IMR-90 (cell line): ENCODE results near the gene IFT81. TPM values are rescaled to one million over a fixed set of nuclear protein-coding genes. Genes with fewer than 3 reads are reported as not detected.
A peak's percentile ranks its signal among the peaks of the same experiment; 100 is the strongest.

Experiments used
- ATAC-seq: fragments of 200-7000 bp; cut with Tn5 transposase; 2 replicates; pipeline ENCODE4 v1.9.1; 2020; ENCODE audit warnings: low read depth, mild to moderate bottlenecking, moderate library complexity
- BruUV-seq: library from RNA; stranded (reverse); fragments of 400-500 nt; replicated peaks from 2 replicates; lab custom pipeline; 2021; lab: Mats Ljungman, UMichigan
- CTCF ChIA-PET: fragments of 300-600 bp; formaldehyde crosslinking; extraction: SDS; loops from one replicate; lab custom pipeline; 2021; ENCODE audit warnings: antibody characterized with exemption; lab: Yijun Ruan, JAX
- POLR2A ChIA-PET: fragments of 300-600 bp; sonication (Branson Sonifier 250); formaldehyde crosslinking; loops from one replicate; lab custom pipeline; 2022; ENCODE audit warnings: antibody characterized with exemption; ENCODE audit not compliant: unreplicated experiment; lab: Charles Lee
- DNase-seq: peaks from one replicate; pipeline ENCODE4 v3.0.0; 2013
- H2AFZ ChIP-seq: replicated peaks from 2 replicates; pipeline ENCODE3; 2013; ENCODE audit warnings: low read length, mild to moderate bottlenecking; ENCODE audit not compliant: poor library complexity
- H2AK5ac ChIP-seq: 2 replicates; pipeline ENCODE4 v1.6.1; 2013; ENCODE audit warnings: low read depth, low read length, inconsistent platforms
- H2AK9ac ChIP-seq: replicated peaks from 2 replicates; pipeline ENCODE3; 2013; ENCODE audit warnings: mild to moderate bottlenecking, low read depth, low read length, moderate library complexity; ENCODE audit not compliant: poor library complexity
- H2BK120ac ChIP-seq: 2 replicates; pipeline ENCODE4 v1.6.1; 2013; ENCODE audit warnings: low read depth, low read length, inconsistent platforms
- H2BK15ac ChIP-seq: 3 replicates; pipeline ENCODE4 v1.6.1; 2013; ENCODE audit warnings: low read depth, low read length, inconsistent platforms
- H2BK20ac ChIP-seq: 2 replicates; pipeline ENCODE4 v1.6.1; 2013; ENCODE audit warnings: low read depth, mild to moderate bottlenecking, inconsistent platforms, low read length, moderate library complexity
- H2BK5ac ChIP-seq: 2 replicates; pipeline ENCODE4 v1.6.1; 2013; ENCODE audit warnings: mild to moderate bottlenecking, low read depth, low read length, inconsistent platforms; ENCODE audit not compliant: poor library complexity, severe bottlenecking
- H3K14ac ChIP-seq: replicated peaks from 2 replicates; pipeline ENCODE4 v1.6.1; 2013; ENCODE audit warnings: low read depth, low read length, inconsistent platforms
- H3K18ac ChIP-seq: 2 replicates; pipeline ENCODE4 v1.6.1; 2013; ENCODE audit warnings: low read depth, low read length, control low read depth
- H3K23ac ChIP-seq: 2 replicates; pipeline ENCODE4 v1.6.1; 2013; ENCODE audit warnings: low read depth, low read length, inconsistent platforms
- H3K27ac ChIP-seq: 2 replicates; pipeline ENCODE4 v1.5.1; 2013; ENCODE audit warnings: mild to moderate bottlenecking, control low read depth, low read length; ENCODE audit not compliant: insufficient read depth
- H3K27me3 ChIP-seq: 2 replicates; pipeline ENCODE4 v1.6.1; 2013; ENCODE audit warnings: low read length; ENCODE audit not compliant: control insufficient read depth, insufficient read depth
- H3K36me3 ChIP-seq: 2 replicates; pipeline ENCODE4 v1.6.1; 2013; ENCODE audit warnings: low read length, mixed read lengths; ENCODE audit not compliant: control insufficient read depth, insufficient read depth
- H3K4ac ChIP-seq: 2 replicates; pipeline ENCODE4 v1.6.1; 2013; ENCODE audit warnings: low read depth, low read length, inconsistent platforms
- H3K4me1 ChIP-seq: 2 replicates; pipeline ENCODE4 v1.6.1; 2013; ENCODE audit warnings: low read length, mixed read lengths; ENCODE audit not compliant: control insufficient read depth, insufficient read depth
- H3K4me2 ChIP-seq: 2 replicates; pipeline ENCODE4 v1.6.1; 2013; ENCODE audit warnings: low read depth, mild to moderate bottlenecking, control low read depth, low read length, moderate library complexity
- H3K4me3 ChIP-seq: 2 replicates; pipeline ENCODE4 v1.5.1; 2013; ENCODE audit warnings: low read depth, mild to moderate bottlenecking, control low read depth, low read length, moderate library complexity; ENCODE audit not compliant: insufficient read depth
- H3K56ac ChIP-seq: 2 replicates; pipeline ENCODE4 v1.6.1; 2013; ENCODE audit warnings: low read length, inconsistent platforms; ENCODE audit not compliant: insufficient read depth; ENCODE audit errors: extremely low read depth
- H3K79me1 ChIP-seq, 2 experiments: 2 replicates each; pipeline ENCODE4 v1.6.1; 2013; ENCODE audit warnings: low read length in 2 of 2, inconsistent platforms in 1 of 2, low read depth in 1 of 2
- H3K9ac ChIP-seq: 2 replicates; pipeline ENCODE4 v1.6.1; 2013; ENCODE audit warnings: low read depth, low read length, control low read depth
- H3K9me1 ChIP-seq: 2 replicates; pipeline ENCODE4 v1.6.1; 2013; ENCODE audit warnings: low read length, inconsistent platforms; ENCODE audit not compliant: insufficient read depth
- H3K9me3 ChIP-seq: 2 replicates; pipeline ENCODE4 v1.6.1; 2013; ENCODE audit warnings: low read length; ENCODE audit not compliant: control insufficient read depth, insufficient read depth
- H4K20me1 ChIP-seq: 2 replicates; pipeline ENCODE4 v1.6.1; 2013; ENCODE audit warnings: low read length, inconsistent platforms; ENCODE audit not compliant: insufficient read depth
- H4K5ac ChIP-seq: 2 replicates; pipeline ENCODE4 v1.6.1; 2013; ENCODE audit warnings: mild to moderate bottlenecking, low read depth, low read length, control low read depth
- H4K8ac ChIP-seq, 2 experiments: 2 replicates each; pipeline ENCODE4 v1.6.1; 2013; ENCODE audit warnings: low read depth in 2 of 2, low read length in 2 of 2, control low read depth in 1 of 2, inconsistent platforms in 1 of 2
- H4K91ac ChIP-seq: 2 replicates; pipeline ENCODE4 v1.6.1; 2013; ENCODE audit warnings: low read depth, low read length, inconsistent platforms; ENCODE audit not compliant: insufficient read depth
- BHLHE40 ChIP-seq: fragments of 150-350 bp; IDR thresholded peaks from 2 replicates; pipeline ENCODE4 v1.6.1; 2016; ENCODE audit warnings: mild to moderate bottlenecking, low read depth, low read length
- FOS ChIP-seq: fragments of 150-350 bp; IDR thresholded peaks from 2 replicates; pipeline ENCODE4 v1.6.1; 2016; ENCODE audit warnings: low read depth, low read length
- MAFK ChIP-seq: IDR thresholded peaks from 2 replicates; pipeline ENCODE4 v1.6.1; 2012; ENCODE audit warnings: low read depth, low read length, improper control_type of control experiment
- MXI1 ChIP-seq: IDR thresholded peaks from 2 replicates; pipeline ENCODE4 v1.6.1; 2012; ENCODE audit warnings: low read depth, mild to moderate bottlenecking, low read length, moderate library complexity, borderline replicate concordance
- NFE2L2 ChIP-seq: fragments of 150-350 bp; IDR thresholded peaks from 2 replicates; pipeline ENCODE4 v1.6.1; 2016; ENCODE audit warnings: low read depth, mild to moderate bottlenecking, low read length
- RCOR1 ChIP-seq: IDR thresholded peaks from 2 replicates; pipeline ENCODE4 v1.6.1; 2012; ENCODE audit warnings: mild to moderate bottlenecking, low read length, improper control_type of control experiment; ENCODE audit not compliant: insufficient replicate concordance
- RFX5 ChIP-seq: IDR thresholded peaks from 2 replicates; pipeline ENCODE4 v1.8.0; 2012; ENCODE audit warnings: low read depth, mild to moderate bottlenecking, low read length, moderate library complexity
- WGBS, 2 experiments: methylation state at CpG; one replicate each; pipeline versions ENCODE4 v1.1.5 to v1.1.7; 2013; ENCODE audit warnings: missing lambda C conversion rate in 2 of 2; ENCODE audit not compliant: insufficient read length in 1 of 2; ENCODE audit errors: extremely low coverage in 2 of 2; 5-methylcytosine and 5-hydroxymethylcytosine counted together
- dilution Hi-C: fragments of 300-500 bp; cut with HindIII; formaldehyde crosslinking; loops from one replicate; pipeline ENCODE4 v1.14.3; 2018; ENCODE audit warnings: low sequenced_read_pairs; ENCODE audit not compliant: unreplicated experiment
- in situ Hi-C: fragments of 300-500 bp; cut with MboI; formaldehyde crosslinking; loops from 3 replicates; pipeline ENCODE4 v1.14.3; 2019; ENCODE audit warnings: low sequenced_read_pairs, inconsistent platforms, mixed read lengths
- intact Hi-C: fragments of 100-400 bp; cut with micrococcal nuclease; formaldehyde crosslinking; loops from 2 replicates; pipeline ENCODE4 v1.10.0; 2022
- polyA plus RNA-seq, 3 experiments: library from polyadenylated mRNA; depleted of rRNA; stranded (reverse); fragments of >200 nt; gene quantifications; 2 replicates each; pipeline ENCODE4 v1.2.3, GENCODE V29; 2012; ENCODE audit warnings: low replicate concordance in 1 of 3
- total RNA-seq: library from RNA; depleted of rRNA; stranded (reverse); fragments of >200 nt; gene quantifications from 2 replicates; pipeline ENCODE4 v1.2.3, GENCODE V29; 2012
- TF ChIP-seq, protein P1 (sequence below): fragments of 150-350 bp; IDR thresholded peaks from 2 replicates; pipeline ENCODE4 v1.6.1; 2016; ENCODE audit warnings: low read depth, mild to moderate bottlenecking, low read length, moderate library complexity, borderline replicate concordance

The IFT81 gene
- total and polyA plus RNA-seq, 2 of the 4 experiments (the other 2 are of a cell fraction): 6.1 to 8.1 TPM

DNA sequence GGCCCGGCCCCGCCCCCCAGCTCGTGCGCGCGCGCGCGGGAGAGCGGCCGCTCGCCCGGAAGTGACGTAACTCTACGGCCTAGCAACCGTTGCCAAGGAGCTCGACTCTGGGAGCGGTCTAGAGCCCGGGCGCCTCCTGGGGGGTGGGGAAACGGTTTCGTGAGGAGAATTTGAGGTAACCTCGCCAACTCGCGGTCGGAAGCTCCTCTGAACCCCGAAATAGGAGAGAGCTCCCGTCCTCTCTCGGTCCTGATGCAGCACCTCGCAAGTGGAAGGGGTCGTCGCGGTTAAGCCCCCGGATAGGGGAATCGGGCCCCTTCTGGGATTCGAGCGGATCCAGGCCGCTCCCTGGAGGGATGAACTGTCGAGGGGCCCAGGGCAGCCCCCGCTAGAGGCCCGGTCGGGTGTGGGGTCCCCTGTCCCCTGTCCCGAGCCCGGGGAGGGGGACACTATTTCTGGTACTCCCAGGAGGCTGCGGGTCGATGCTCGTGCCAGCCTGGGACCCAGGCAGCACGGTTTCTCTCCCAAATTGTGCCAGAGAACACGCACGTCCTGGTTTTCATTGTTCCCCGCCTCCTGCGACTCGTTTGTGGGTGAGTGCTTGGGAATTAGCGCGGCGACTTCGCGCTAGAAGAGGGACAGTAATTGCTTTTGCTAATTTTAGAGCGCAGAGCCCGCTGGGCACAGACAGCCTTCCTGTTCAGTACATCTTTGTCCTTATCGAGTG is at the start of gene IFT81 (continued):
- TF ChIP-seq, protein P1, sequence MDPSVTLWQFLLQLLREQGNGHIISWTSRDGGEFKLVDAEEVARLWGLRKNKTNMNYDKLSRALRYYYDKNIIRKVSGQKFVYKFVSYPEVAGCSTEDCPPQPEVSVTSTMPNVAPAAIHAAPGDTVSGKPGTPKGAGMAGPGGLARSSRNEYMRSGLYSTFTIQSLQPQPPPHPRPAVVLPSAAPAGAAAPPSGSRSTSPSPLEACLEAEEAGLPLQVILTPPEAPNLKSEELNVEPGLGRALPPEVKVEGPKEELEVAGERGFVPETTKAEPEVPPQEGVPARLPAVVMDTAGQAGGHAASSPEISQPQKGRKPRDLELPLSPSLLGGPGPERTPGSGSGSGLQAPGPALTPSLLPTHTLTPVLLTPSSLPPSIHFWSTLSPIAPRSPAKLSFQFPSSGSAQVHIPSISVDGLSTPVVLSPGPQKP: no peak
- TF ChIP-seq RFX5 (no peak), MAFK (no peak), MXI1 (0 out of 2 replicates have a peak, but pooled peaks have one; percentile 14)

GRCh38 chr12:110075880-110076279 is 48.3 kb upstream of the IFT81 start:
- no peak overlapping the region for H3K14ac ChIP-seq
- in situ Hi-C loops: no loop called here
- intact Hi-C loops: no loop called here
- H4K5ac ChIP-seq: no peak overlapping the region
- no peaks in the 10 kb centered on the region for H3K27me3 ChIP-seq
- H3K4me3 ChIP-seq: no peak overlapping the region
- no peak overlapping the region for H2BK5ac ChIP-seq
- H4K91ac ChIP-seq: no peak overlapping the region
- H3K9ac ChIP-seq: no peak overlapping the region
- H2AK9ac ChIP-seq: no peak overlapping the region
- DNase-seq: no peak
- dilution Hi-C loops: no loop called here
- H3K79me1 ChIP-seq: no peaks in the 10 kb centered on the region
- no peak overlapping the region for H3K4me2 ChIP-seq
- H2BK20ac ChIP-seq: no peak overlapping the region
- H2BK15ac ChIP-seq: no peak overlapping the region
- WGBS, 2 experiments: no CpG with 5 or more reads among the region's 1 CpG
- CTCF ChIA-PET: no interaction called here
- no peak overlapping the region for H3K56ac ChIP-seq
- TF ChIP-seq NFE2L2: no peak
- no peak for TF ChIP-seq MXI1
- no peak for TF ChIP-seq MAFK
- TF ChIP-seq FOS: no peak
- TF ChIP-seq BHLHE40: no peak
- no peak for TF ChIP-seq RFX5
- TF ChIP-seq RCOR1: no peak
- H4K8ac ChIP-seq: no peak overlapping the region
- BruUV-seq: no TSS peak
- no peaks in the 10 kb centered on the region for H4K20me1 ChIP-seq
- no peak overlapping the region for H3K18ac ChIP-seq
- POLR2A ChIA-PET: no interaction called here
- H3K4me1 ChIP-seq: 0 out of 2 replicates have a peak, but pooled peaks cover 2% of the 10 kb centered on the region
- H3K23ac ChIP-seq: no peak overlapping the region
- H3K9me1 ChIP-seq: peaks cover 4% of the 10 kb centered on the region; the same call in 1 of the 2 replicates
- no peak overlapping the region for H3K27ac ChIP-seq
- H3K36me3 ChIP-seq: no peaks in the 10 kb centered on the region
- no peak overlapping the region for H2AK5ac ChIP-seq
- H2BK120ac ChIP-seq: no peak overlapping the region
- no peak for ATAC-seq
- H3K4ac ChIP-seq: no peak overlapping the region
- H2AFZ ChIP-seq: no peak overlapping the region
- no peaks in the 10 kb centered on the region for H3K9me3 ChIP-seq
